GM12878 (cell line): ENCODE data around the gene TENT4B. TPM values are rescaled to one million over a fixed set of nuclear protein-coding genes. Genes with fewer than 3 reads are reported as not detected.

Experiments
- ATAC-seq: fragments of 200-7000 bp; cut with Tn5 transposase; 3 replicates; pipeline ENCODE4 v1.9.1; 2020; ENCODE audit warnings: mild to moderate bottlenecking, moderate library complexity
- BruUV-seq: library from RNA; stranded (reverse); fragments of 400-500 nt; replicated peaks from 2 replicates; lab custom pipeline; 2021; lab: Mats Ljungman, UMichigan
- CTCF ChIA-PET: fragments of 300-600 bp; sonication (Branson Sonifier 250); formaldehyde crosslinking; extraction: SDS; loops from one replicate; lab custom pipeline; 2021; ENCODE audit warnings: inconsistent platforms; lab: Yijun Ruan, JAX
- POLR2A ChIA-PET: fragments of 350-600 bp; formaldehyde crosslinking; extraction: SDS; loops from one replicate; lab custom pipeline; 2021; ENCODE audit warnings: inconsistent platforms; lab: Charles Lee
- RAD21 ChIA-PET: fragments of 300-600 bp; sonication (Branson Sonifier 250); formaldehyde crosslinking; loops from one replicate; lab custom pipeline; 2023; ENCODE audit warnings: antibody characterized with exemption; ENCODE audit not compliant: unreplicated experiment; lab: Charles Lee
- SMC1A ChIA-PET: fragments of 300-600 bp; sonication (Branson Sonifier 250); formaldehyde crosslinking; loops from one replicate; lab custom pipeline; 2023; ENCODE audit not compliant: unreplicated experiment, uncharacterized antibody; lab: Charles Lee
- DNase-seq: peaks from one replicate; pipeline ENCODE4 v3.0.0-alpha.2; 2011; ENCODE audit warnings: low read depth, low spot score
- FAIRE-seq: peaks from 3 replicates; lab custom pipeline; 2011; peaks lifted over from hg19 to GRCh38; lab: Jason Lieb, UNC
- H2AFZ ChIP-seq: 2 replicates; pipeline ENCODE4 v1.6.0; 2011; ENCODE audit warnings: low read depth, low read length, control low read depth; ENCODE audit not compliant: control insufficient read depth
- H3K27ac ChIP-seq: 2 replicates; pipeline ENCODE4 v1.5.1; 2011; ENCODE audit warnings: control low read depth; ENCODE audit not compliant: control insufficient read depth, insufficient read depth
- H3K27me3 ChIP-seq, 2 experiments: replicated peaks in 1 of 2; 2 replicates each; pipeline versions ENCODE4 v1.6.0 to v1.6.1; 2011; ENCODE audit warnings: low read length in 1 of 2; ENCODE audit not compliant: control insufficient read depth in 2 of 2, insufficient read depth in 2 of 2
- H3K36me3 ChIP-seq, 2 experiments: 2 replicates each; pipeline ENCODE4 v1.5.1; 2011; ENCODE audit warnings: low read length in 1 of 2; ENCODE audit not compliant: control insufficient read depth in 2 of 2, insufficient read depth in 2 of 2
- H3K4me1 ChIP-seq: 2 replicates; pipeline ENCODE4 v1.6.1; 2011; ENCODE audit warnings: mild to moderate bottlenecking, low read length, moderate library complexity, mixed read lengths; ENCODE audit not compliant: control insufficient read depth, insufficient read depth
- H3K4me2 ChIP-seq: 2 replicates; pipeline ENCODE4 v1.6.0; 2011; ENCODE audit warnings: control low read depth; ENCODE audit not compliant: control insufficient read depth, insufficient read depth
- H3K4me3 ChIP-seq: fragments of 200-600 bp; sonication (generic); 2 replicates; pipeline ENCODE4 v1.5.1; 2016
- H3K79me2 ChIP-seq: 2 replicates; pipeline ENCODE4 v1.6.0; 2011; ENCODE audit warnings: low read length; ENCODE audit not compliant: control insufficient read depth, insufficient read depth
- H3K9ac ChIP-seq: 2 replicates; pipeline ENCODE4 v1.8.0; 2011; ENCODE audit warnings: low read length, control low read depth, mixed read lengths; ENCODE audit not compliant: control insufficient read depth, insufficient read depth
- H3K9me3 ChIP-seq: replicated peaks from 3 replicates; pipeline ENCODE4 v1.5.1; 2011; ENCODE audit warnings: mild to moderate bottlenecking, low read length; ENCODE audit not compliant: control insufficient read depth, insufficient read depth
- H4K20me1 ChIP-seq: 2 replicates; pipeline ENCODE4 v1.6.0; 2011; ENCODE audit not compliant: control insufficient read depth, insufficient read depth
- BMI1 ChIP-seq: fragments of 450-650 bp; IDR thresholded peaks from 2 replicates; pipeline ENCODE4 v1.6.1; 2016; ENCODE audit warnings: mild to moderate bottlenecking, moderate library complexity, borderline replicate concordance
- NR2F1 ChIP-seq: fragments of 450-650 bp; conservative IDR thresholded peaks from 2 replicates; pipeline ENCODE4 v1.6.1; 2017; ENCODE audit warnings: mild to moderate bottlenecking
- PAX5 ChIP-seq: IDR thresholded peaks from 2 replicates; pipeline ENCODE4 v1.6.1; 2011; ENCODE audit warnings: low read depth, low read length, borderline replicate concordance
- POLR2A ChIP-seq: IDR thresholded peaks from 2 replicates; pipeline ENCODE4 v1.6.1; 2011; ENCODE audit warnings: low read depth, mild to moderate bottlenecking, low read length
- RBBP5 ChIP-seq: fragments of 200-600 bp; sonication (generic); conservative IDR thresholded peaks from 2 replicates; pipeline ENCODE4 v1.6.1; 2016
- RFX5 ChIP-seq: IDR thresholded peaks from 2 replicates; pipeline ENCODE4 v1.6.1; 2011; ENCODE audit warnings: low read depth, low read length, improper control_type of control experiment
- SIX5 ChIP-seq: IDR thresholded peaks from 2 replicates; pipeline ENCODE4 v1.6.1; 2011; ENCODE audit warnings: mild to moderate bottlenecking, low read depth, low read length, moderate library complexity; ENCODE audit not compliant: severe bottlenecking
- SP1 ChIP-seq: IDR thresholded peaks from one replicate; pipeline ENCODE4 v1.6.1; 2011; ENCODE audit warnings: low read depth, low read length
- TBL1XR1 ChIP-seq: IDR thresholded peaks from 2 replicates; pipeline ENCODE4 v1.6.1; 2012; ENCODE audit warnings: low read depth, low read length, improper control_type of control experiment
- TCF7 ChIP-seq: IDR thresholded peaks from 2 replicates; pipeline ENCODE4 v1.6.1; 2014; ENCODE audit warnings: antibody characterized with exemption, borderline replicate concordance
- ZNF217 ChIP-seq: fragments of 450-650 bp; IDR thresholded peaks from 2 replicates; pipeline ENCODE4 v1.6.1; 2017; ENCODE audit warnings: antibody characterized with exemption, mild to moderate bottlenecking
- ZNF24 ChIP-seq: fragments of 450-650 bp; IDR thresholded peaks from 2 replicates; pipeline ENCODE4 v1.6.1; 2017; ENCODE audit warnings: antibody characterized with exemption, mild to moderate bottlenecking
- WGBS: methylation state at CpG from one replicate; pipeline ENCODE4 v1.1.6; 2016; ENCODE audit warnings: low lambda C conversion rate; ENCODE audit not compliant: insufficient replicate concordance, insufficient coverage; ENCODE audit errors: missing lambda C conversion rate; 5-methylcytosine and 5-hydroxymethylcytosine counted together
- in situ Hi-C: fragments of 300-500 bp; cut with MboI; formaldehyde crosslinking; loops from 9 replicates; pipeline ENCODE4 v1.14.3; 2018; ENCODE audit warnings: mixed read lengths
- intact Hi-C: fragments of 100-400 bp; cut with micrococcal nuclease; formaldehyde crosslinking; loops from one replicate; pipeline ENCODE4 v1.14.2; 2022; ENCODE audit not compliant: unreplicated experiment
- polyA plus RNA-seq, 11 experiments: library from polyadenylated mRNA; depleted of rRNA in 4 of 11; unstranded in 6 of 11; stranded (reverse) in 5 of 11; fragments of >200 nt; fragmentation: Nextera tagmentation in 4 of 11; fragmentation: Illumina TruSeq in 1 of 11; extraction: Ambion mirVana in 4 of 11; extraction: Trizol in 1 of 11; gene quantifications; 1 replicate in 1 of 11; 2 replicates in 10 of 11; pipeline versions ENCODE4 v1.2.1 to v1.2.3, GENCODE V29; 2011 to 2016; ENCODE audit warnings: inconsistent platforms in 2 of 11, missing spikeins in 2 of 11, low read depth in 1 of 11
- total RNA-seq, 4 experiments: library from RNA; depleted of rRNA in 3 of 4; stranded (reverse); fragments of >200 nt in 3 of 4; fragmentation: Illumina TruSeq in 1 of 4; extraction: Trizol in 1 of 4; gene quantifications; 2 replicates each; pipeline versions ENCODE4 v1.2.1 to v1.2.3, GENCODE V29; 2013 to 2021
- TF ChIP-seq, protein P1 (sequence below): fragments of 450-650 bp; formaldehyde crosslinking; IDR thresholded peaks from 2 replicates; pipeline ENCODE4 v1.4.0; 2020; ENCODE audit warnings: mild to moderate bottlenecking, moderate library complexity
- TF ChIP-seq, protein P2 (sequence below): fragments of 450-650 bp; IDR thresholded peaks from 2 replicates; pipeline ENCODE4 v1.6.1; 2018; ENCODE audit warnings: mild to moderate bottlenecking, low read depth, moderate library complexity; ENCODE audit not compliant: partially characterized antibody
- TF ChIP-seq, protein P3 (sequence below): IDR thresholded peaks from 2 replicates; pipeline ENCODE4 v1.6.1; 2012; ENCODE audit warnings: mild to moderate bottlenecking, low read depth, low read length

Gene TENT4B
- total and polyA plus RNA-seq, 10 of the 15 experiments (the other 5 are each of a cell fraction or from before 2014, with no cell fraction given), result 4.4 to 16.7 (median 10.8) TPM

DNA sequence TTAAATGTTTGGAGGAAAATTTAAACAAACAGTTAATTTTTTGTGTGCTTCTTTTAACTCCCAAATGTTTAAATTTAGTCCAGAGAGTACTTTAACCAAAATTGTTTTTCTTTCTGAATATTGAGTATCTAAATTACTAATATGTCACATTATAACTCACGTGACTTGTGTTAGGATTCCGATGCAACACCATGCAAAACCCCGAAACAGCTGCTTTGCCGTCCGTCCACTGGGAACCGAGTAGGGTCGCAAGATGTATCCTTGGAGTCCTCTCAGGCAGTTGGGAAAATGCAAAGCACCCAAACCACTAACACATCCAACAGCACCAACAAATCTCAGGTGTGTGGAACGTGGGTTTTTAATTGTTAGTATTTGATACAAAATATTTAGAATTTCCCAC is 74.6 kb downstream of the TENT4B start:
- POLR2A ChIA-PET, result no interaction called here
- ATAC-seq (no peak), DNase-seq (no peak), FAIRE-seq (no peak)
- Histone ChIP-seq H3K36me3 (peaks cover 5 to 18% of the 10 kb centered on the region in 2 experiments), H3K27me3 (no peaks in the 10 kb centered on the region), H3K4me1 (no peaks in the 10 kb centered on the region), H4K20me1 (no peaks in the 10 kb centered on the region), H3K9ac (no peak overlapping the region), H2AFZ (no peak overlapping the region), H3K9me3 (no peaks in the 10 kb centered on the region), H3K4me2 (no peak overlapping the region), H3K27ac (no peak overlapping the region), H3K79me2 (no peaks in the 10 kb centered on the region), H3K4me3 (no peak overlapping the region)
- intact Hi-C loops, result no loop called here
- SMC1A ChIA-PET, result interaction anchor here (1.1 to 1.5 kb wide), 2 partner anchors 17 to 52 kb away, joined by 3 to 4 read pairs; no protein-coding TSS in a partner anchor
- WGBS, result 82% methylated on average over 8 of the region's 8 CpGs
- RAD21 ChIA-PET, result no interaction called here
- TF ChIP-seq POLR2A (no peak), ZNF217 (no peak), ZNF24 (no peak), BMI1 (no peak), NR2F1 (no peak), RFX5 (no peak), PAX5 (no peak), TBL1XR1 (no peak), SIX5 (no peak), RBBP5 (no peak), SP1 (no peak), TCF7 (no peak)
- TF ChIP-seq, protein P1, sequence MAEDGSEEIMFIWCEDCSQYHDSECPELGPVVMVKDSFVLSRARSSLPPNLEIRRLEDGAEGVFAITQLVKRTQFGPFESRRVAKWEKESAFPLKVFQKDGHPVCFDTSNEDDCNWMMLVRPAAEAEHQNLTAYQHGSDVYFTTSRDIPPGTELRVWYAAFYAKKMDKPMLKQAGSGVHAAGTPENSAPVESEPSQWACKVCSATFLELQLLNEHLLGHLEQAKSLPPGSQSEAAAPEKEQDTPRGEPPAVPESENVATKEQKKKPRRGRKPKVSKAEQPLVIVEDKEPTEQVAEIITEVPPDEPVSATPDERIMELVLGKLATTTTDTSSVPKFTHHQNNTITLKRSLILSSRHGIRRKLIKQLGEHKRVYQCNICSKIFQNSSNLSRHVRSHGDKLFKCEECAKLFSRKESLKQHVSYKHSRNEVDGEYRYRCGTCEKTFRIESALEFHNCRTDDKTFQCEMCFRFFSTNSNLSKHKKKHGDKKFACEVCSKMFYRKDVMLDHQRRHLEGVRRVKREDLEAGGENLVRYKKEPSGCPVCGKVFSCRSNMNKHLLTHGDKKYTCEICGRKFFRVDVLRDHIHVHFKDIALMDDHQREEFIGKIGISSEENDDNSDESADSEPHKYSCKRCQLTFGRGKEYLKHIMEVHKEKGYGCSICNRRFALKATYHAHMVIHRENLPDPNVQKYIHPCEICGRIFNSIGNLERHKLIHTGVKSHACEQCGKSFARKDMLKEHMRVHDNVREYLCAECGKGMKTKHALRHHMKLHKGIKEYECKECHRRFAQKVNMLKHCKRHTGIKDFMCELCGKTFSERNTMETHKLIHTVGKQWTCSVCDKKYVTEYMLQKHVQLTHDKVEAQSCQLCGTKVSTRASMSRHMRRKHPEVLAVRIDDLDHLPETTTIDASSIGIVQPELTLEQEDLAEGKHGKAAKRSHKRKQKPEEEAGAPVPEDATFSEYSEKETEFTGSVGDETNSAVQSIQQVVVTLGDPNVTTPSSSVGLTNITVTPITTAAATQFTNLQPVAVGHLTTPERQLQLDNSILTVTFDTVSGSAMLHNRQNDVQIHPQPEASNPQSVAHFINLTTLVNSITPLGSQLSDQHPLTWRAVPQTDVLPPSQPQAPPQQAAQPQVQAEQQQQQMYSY (CRISPR knock-in tag), result no peak
- TF ChIP-seq, protein P2, sequence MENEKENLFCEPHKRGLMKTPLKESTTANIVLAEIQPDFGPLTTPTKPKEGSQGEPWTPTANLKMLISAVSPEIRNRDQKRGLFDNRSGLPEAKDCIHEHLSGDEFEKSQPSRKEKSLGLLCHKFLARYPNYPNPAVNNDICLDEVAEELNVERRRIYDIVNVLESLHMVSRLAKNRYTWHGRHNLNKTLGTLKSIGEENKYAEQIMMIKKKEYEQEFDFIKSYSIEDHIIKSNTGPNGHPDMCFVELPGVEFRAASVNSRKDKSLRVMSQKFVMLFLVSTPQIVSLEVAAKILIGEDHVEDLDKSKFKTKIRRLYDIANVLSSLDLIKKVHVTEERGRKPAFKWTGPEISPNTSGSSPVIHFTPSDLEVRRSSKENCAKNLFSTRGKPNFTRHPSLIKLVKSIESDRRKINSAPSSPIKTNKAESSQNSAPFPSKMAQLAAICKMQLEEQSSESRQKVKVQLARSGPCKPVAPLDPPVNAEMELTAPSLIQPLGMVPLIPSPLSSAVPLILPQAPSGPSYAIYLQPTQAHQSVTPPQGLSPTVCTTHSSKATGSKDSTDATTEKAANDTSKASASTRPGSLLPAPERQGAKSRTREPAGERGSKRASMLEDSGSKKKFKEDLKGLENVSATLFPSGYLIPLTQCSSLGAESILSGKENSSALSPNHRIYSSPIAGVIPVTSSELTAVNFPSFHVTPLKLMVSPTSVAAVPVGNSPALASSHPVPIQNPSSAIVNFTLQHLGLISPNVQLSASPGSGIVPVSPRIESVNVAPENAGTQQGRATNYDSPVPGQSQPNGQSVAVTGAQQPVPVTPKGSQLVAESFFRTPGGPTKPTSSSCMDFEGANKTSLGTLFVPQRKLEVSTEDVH, result no peak
- TF ChIP-seq, protein P3, sequence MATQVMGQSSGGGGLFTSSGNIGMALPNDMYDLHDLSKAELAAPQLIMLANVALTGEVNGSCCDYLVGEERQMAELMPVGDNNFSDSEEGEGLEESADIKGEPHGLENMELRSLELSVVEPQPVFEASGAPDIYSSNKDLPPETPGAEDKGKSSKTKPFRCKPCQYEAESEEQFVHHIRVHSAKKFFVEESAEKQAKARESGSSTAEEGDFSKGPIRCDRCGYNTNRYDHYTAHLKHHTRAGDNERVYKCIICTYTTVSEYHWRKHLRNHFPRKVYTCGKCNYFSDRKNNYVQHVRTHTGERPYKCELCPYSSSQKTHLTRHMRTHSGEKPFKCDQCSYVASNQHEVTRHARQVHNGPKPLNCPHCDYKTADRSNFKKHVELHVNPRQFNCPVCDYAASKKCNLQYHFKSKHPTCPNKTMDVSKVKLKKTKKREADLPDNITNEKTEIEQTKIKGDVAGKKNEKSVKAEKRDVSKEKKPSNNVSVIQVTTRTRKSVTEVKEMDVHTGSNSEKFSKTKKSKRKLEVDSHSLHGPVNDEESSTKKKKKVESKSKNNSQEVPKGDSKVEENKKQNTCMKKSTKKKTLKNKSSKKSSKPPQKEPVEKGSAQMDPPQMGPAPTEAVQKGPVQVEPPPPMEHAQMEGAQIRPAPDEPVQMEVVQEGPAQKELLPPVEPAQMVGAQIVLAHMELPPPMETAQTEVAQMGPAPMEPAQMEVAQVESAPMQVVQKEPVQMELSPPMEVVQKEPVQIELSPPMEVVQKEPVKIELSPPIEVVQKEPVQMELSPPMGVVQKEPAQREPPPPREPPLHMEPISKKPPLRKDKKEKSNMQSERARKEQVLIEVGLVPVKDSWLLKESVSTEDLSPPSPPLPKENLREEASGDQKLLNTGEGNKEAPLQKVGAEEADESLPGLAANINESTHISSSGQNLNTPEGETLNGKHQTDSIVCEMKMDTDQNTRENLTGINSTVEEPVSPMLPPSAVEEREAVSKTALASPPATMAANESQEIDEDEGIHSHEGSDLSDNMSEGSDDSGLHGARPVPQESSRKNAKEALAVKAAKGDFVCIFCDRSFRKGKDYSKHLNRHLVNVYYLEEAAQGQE, result no peak
- CTCF ChIA-PET, result interaction anchor here (0.6 to 1.5 kb wide), 2 partner anchors 103 to 128 kb away, joined by 3 to 5 read pairs; no protein-coding TSS in a partner anchor
- in situ Hi-C loops, result no loop called here
- no TSS peak for BruUV-seq
